ENCODE results near the gene TEAD3. TPM values are rescaled to one million over a fixed set of nuclear protein-coding genes. Genes with fewer than 3 reads are reported as not detected.
A peak's percentile ranks its signal among the peaks of the same experiment; 100 is the strongest.

Gene TEAD3
- total RNA-seq, 1 donor from 2014 or later, result 19.8 TPM

DNA sequence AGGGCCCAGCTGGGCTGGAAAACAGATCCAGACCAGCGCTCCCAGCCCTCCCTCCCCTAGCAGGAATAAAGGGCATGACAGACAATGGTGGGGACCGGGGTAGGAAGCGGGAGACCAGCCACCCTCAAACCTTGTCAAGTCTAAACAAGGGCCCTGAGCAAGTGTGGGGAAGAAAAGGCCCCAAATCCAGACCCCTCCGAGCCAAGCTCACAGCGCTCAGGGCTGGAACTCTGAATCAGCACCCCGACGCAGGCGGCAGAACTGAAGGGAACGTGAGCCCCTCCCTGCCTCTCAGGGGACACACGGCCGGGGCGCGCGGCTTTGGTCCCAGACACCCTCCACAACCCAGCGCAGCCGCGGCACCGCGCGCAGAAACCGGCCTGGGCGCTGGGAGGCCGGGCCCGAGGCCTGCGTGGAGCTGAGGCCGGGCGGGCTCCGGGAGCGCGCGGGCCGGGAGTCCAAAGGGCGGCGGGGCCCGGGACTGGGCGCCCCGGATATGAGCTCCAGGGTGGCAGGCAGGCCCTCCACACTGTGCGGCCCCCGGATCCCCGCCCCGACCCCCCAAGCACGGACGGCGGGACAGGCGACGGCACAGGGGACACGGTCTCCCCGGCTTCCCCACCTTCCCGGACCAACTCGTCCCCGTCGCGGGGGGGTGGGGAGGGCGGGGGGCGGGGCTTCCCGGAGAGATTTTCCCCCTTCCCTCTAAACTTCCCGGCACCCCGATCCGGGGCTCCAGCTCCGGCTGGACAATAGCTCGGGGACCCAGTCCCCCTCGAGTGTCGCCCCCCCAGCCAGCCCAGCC is 641 bp downstream of the TEAD3 start:
- Histone ChIP-seq H3K27ac (peak overlapping the region; percentile 99 to 100), H3K36me3 (no peaks in the 10 kb centered on the region), H3K4me3 (peak overlapping the region; percentile 96 to 98), H3K4me1 (peaks cover 21 to 38% of the 10 kb centered on the region in 2 donors), H3K27me3 (no peaks in the 10 kb centered on the region), H3K9me3 (no peaks in the 10 kb centered on the region)
- peak in 1 of 2 donors; percentile 79 for DNase-seq (ENCODE audit: low spot score in 2 of 2)
- TF ChIP-seq, protein P1, sequence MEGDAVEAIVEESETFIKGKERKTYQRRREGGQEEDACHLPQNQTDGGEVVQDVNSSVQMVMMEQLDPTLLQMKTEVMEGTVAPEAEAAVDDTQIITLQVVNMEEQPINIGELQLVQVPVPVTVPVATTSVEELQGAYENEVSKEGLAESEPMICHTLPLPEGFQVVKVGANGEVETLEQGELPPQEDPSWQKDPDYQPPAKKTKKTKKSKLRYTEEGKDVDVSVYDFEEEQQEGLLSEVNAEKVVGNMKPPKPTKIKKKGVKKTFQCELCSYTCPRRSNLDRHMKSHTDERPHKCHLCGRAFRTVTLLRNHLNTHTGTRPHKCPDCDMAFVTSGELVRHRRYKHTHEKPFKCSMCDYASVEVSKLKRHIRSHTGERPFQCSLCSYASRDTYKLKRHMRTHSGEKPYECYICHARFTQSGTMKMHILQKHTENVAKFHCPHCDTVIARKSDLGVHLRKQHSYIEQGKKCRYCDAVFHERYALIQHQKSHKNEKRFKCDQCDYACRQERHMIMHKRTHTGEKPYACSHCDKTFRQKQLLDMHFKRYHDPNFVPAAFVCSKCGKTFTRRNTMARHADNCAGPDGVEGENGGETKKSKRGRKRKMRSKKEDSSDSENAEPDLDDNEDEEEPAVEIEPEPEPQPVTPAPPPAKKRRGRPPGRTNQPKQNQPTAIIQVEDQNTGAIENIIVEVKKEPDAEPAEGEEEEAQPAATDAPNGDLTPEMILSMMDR (IDR thresholded peaks at IDR 0.05), result no peak
- intact Hi-C loops (cut with DNase I), result loop anchor here (2.0 to 5.0 kb wide), 3 partner anchors 43 to 701 kb away; partner anchors contain the start of genes BRPF3, FANCE and MAPK14

DNA sequence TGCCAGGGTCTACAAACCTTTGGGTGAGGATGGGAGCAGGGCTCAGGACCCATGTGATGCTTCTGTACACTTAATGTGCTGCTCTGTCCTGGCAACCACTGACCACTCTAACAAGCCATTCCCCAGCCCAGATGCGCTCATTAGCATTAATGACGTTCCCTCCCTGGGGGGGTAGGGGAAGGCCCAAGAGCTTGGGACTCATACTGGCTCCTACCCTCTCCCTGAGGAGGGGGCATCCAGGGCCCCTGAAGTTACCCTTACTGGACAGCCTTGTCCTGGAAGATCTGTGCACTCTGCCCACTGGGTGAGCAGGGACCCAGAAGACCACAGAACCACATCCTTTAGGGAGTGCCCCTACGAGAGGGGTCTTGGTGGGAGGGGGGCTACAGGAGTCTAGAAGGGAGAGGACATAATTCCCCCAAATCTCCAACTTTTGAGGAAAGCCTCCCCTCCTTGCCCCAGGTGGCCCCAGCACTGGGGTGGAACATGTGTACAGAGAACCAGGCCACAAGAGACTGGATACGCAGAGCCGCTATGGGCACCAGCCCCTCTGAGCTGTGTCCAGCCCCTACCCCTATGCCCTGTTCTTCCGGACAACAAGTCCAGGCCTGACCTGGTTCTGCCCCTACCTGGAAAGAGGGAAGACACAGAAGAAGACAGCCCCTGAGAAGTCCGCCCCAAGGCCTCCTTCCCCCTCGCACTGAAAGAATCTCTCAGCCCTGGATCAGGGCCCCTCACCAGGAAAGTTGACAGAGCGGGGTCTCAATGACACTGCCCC is 1.4 kb downstream of the TEAD3 start:
- TF ChIP-seq, protein P1 (IDR thresholded peaks at IDR 0.05), result no peak
- H3K27ac ChIP-seq, result peak overlapping the region; percentile 99 to 100
- no peaks in the 10 kb centered on the region for H3K9me3 ChIP-seq
- no peak for DNase-seq (ENCODE audit: low spot score in 2 of 2)
- H3K4me1 ChIP-seq, result peaks cover 21 to 46% of the 10 kb centered on the region in 2 donors
- H3K36me3 ChIP-seq, result no peaks in the 10 kb centered on the region
- H3K27me3 ChIP-seq, result no peaks in the 10 kb centered on the region
- H3K4me3 ChIP-seq, result peak overlapping the region; percentile 96 to 98
- intact Hi-C loops (cut with DNase I), result loop anchor here (2.0 to 5.0 kb wide), 3 partner anchors 43 to 702 kb away; partner anchors contain the start of genes BRPF3, FANCE and MAPK14

DNA sequence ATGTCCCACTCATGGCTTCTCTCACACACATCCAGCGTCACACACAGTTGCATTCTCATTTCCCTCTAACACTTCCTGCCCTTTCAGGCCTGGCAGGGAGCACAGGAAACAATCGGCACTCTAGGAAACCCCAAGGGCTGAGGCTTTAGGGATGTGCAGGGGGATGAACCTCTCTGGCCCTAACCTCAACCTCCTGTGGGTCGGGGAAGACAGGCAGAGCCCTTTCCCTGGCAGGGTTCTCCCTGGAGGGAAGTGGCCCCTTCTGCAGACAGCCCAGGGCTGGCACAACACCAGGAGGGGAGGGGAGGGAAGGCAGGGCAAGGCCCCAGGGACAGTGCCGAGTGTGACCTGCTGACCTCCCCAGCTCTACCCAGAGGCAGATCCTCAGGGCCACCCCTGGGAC is 2.7 kb downstream of the TEAD3 start:
- H3K4me1 ChIP-seq, result peaks cover 25 to 56% of the 10 kb centered on the region in 2 donors
- TF ChIP-seq, protein P1 (IDR thresholded peaks at IDR 0.05), result no peak

DNA sequence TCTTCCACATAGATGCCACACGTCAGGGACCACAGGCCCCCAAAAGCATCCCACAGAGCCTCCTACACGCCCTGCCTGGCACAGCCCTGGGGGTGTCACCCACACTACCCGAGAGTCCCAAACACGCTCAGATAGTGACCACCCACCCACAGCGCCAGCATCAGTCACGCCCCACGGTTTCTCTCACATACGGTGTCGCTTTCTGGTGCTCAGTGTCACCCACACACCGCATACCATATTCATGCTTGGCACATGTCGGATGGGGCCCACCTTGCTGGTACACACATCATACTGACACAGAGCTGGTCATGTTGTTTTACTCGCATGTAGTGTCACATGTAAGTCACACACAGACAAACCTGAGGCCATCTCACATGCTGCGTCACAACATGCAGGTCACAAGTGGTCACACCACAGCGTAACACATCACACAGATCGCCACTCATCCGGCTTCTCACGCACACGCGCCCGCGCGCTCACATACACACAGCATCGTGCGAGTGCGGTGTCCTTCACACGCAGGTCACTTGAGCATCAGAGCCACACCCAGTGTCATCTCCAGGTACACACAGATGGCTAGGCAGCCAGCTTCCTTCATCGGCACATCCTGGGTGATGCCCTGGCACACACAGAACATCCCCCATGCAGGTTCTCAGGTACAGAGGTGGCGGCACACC is 3.4 kb downstream of the TEAD3 start:
- intact Hi-C loops (cut with DNase I), result no loop called here
- TF ChIP-seq, protein P1 (IDR thresholded peaks at IDR 0.05), result no peak
- Histone ChIP-seq H3K9me3 (no peaks in the 10 kb centered on the region), H3K4me3 (peak overlapping the region in 1 of 2 donors; percentile 96), H3K4me1 (peaks cover 28 to 63% of the 10 kb centered on the region in 2 donors), H3K27ac (peak overlapping the region; percentile 99 to 100), H3K36me3 (no peaks in the 10 kb centered on the region), H3K27me3 (no peaks in the 10 kb centered on the region)
- DNase-seq (ENCODE audit: low spot score in 2 of 2), result no peak

More for the DNA sequence above, 2.7 kb downstream of the TEAD3 start:
- H3K27me3 ChIP-seq, result no peaks in the 10 kb centered on the region
- H3K36me3 ChIP-seq, result no peaks in the 10 kb centered on the region
- no peak for DNase-seq (ENCODE audit: low spot score in 2 of 2)
- no peaks in the 10 kb centered on the region for H3K9me3 ChIP-seq
- peak overlapping the region; percentile 28 to 96 for H3K4me3 ChIP-seq
- intact Hi-C loops (cut with DNase I), result no loop called here
- H3K27ac ChIP-seq, result peak overlapping the region; percentile 99 to 100

DNA sequence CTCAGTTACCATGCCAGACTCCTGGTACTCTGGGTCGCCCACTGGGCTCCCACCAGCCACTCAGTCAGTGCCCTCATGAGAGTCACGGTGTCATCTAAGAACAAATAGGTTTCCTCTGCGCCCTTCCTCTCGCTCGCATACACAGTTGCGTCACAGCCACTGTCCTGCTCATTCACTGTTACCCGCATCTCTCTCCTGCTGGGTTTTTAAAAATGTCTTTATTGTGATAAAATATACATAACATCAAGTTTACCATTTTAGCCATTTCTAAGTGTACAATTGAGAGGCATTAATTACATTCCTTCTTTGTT is 4.0 kb downstream of the TEAD3 start:
- Histone ChIP-seq H3K9me3 (no peaks in the 10 kb centered on the region), H3K36me3 (no peaks in the 10 kb centered on the region), H3K4me3 (peak overlapping the region in 1 of 2 donors; percentile 55), H3K27ac (peak overlapping the region; percentile 95 to 100), H3K4me1 (peaks cover 28 to 65% of the 10 kb centered on the region in 2 donors), H3K27me3 (no peaks in the 10 kb centered on the region)
- TF ChIP-seq, protein P1 (IDR thresholded peaks at IDR 0.05), result no peak
- DNase-seq (ENCODE audit: low spot score in 2 of 2), result no peak
- intact Hi-C loops (cut with DNase I), result no loop called here

All from ascending aorta (tissue), 2 donors.